ENCODE data around the gene MUC5AC.
"Not testable (repeated sequence)": the region's sequence is repeated elsewhere in the genome, so short reads cannot be mapped to it uniquely, and the experiment has no call there.

The MUC5AC gene

DNA sequence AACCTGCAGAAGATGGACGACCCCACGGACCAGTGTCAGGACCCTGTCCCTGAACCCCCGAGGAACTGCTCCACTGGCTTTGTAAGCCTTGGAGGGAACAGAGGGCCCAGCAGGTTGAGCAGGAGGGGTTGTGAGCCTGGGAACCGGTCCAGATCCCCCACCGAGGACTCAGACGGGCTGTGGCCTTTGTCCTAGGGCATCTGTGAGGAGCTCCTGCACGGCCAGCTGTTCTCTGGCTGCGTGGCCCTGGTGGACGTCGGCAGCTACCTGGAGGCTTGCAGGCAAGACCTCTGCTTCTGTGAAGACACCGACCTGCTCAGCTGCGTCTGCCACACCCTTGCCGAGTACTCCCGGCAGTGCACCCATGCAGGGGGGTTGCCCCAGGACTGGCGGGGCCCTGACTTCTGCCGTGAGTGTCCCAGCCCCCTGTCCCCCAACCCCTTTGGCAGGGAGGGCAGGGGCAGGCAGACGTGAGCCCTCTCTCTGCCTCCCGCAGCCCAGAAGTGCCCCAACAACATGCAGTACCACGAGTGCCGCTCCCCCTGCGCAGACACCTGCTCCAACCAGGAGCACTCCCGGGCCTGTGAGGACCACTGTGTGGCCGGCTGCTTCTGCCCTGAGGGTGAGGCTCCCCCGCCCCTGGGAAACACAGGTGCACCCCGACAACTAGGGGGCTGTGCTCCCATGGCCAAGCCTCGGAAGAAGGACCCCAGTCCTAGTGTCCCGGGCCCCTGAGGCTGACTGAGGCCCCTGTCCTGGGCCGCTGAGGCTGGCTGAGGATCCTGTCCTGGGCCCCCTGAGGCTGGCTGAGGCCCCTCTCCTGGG is 6.4 kb downstream of the MUC5AC start:
- no peak for ATAC-seq (replicated peaks; ENCODE audit: extremely low read depth, poor library complexity, severe bottlenecking)
- Mint-ChIP-seq H3K36me3 (ENCODE audit: insufficient read depth) (no peaks in the 10 kb centered on the region), H3K4me3 (no peak overlapping the region), H3K4me1 (no peaks in the 10 kb centered on the region), H3K9me3 (no peaks in the 10 kb centered on the region), H3K27me3 (peaks cover 13% of the 10 kb centered on the region), H3K27ac (ENCODE audit: low read depth) (no peak overlapping the region)
- no peak for DNase-seq (ENCODE audit: low spot score in 2 of 2)

- peaks cover 13% of the 10 kb centered on the region for H3K27me3 Mint-ChIP-seq
- not testable (repeated sequence) for H3K4me3 Mint-ChIP-seq; DNase-seq (ENCODE audit: low spot score in 2 of 2); H3K36me3 Mint-ChIP-seq (ENCODE audit: insufficient read depth); H3K4me1 Mint-ChIP-seq; H3K9me3 Mint-ChIP-seq; ATAC-seq (replicated peaks; ENCODE audit: extremely low read depth, poor library complexity, severe bottlenecking); H3K27ac Mint-ChIP-seq (ENCODE audit: low read depth)
Measured at GRCh38 chr11:1164779-1165255, 7.1 kb downstream of the MUC5AC start.

DNA sequence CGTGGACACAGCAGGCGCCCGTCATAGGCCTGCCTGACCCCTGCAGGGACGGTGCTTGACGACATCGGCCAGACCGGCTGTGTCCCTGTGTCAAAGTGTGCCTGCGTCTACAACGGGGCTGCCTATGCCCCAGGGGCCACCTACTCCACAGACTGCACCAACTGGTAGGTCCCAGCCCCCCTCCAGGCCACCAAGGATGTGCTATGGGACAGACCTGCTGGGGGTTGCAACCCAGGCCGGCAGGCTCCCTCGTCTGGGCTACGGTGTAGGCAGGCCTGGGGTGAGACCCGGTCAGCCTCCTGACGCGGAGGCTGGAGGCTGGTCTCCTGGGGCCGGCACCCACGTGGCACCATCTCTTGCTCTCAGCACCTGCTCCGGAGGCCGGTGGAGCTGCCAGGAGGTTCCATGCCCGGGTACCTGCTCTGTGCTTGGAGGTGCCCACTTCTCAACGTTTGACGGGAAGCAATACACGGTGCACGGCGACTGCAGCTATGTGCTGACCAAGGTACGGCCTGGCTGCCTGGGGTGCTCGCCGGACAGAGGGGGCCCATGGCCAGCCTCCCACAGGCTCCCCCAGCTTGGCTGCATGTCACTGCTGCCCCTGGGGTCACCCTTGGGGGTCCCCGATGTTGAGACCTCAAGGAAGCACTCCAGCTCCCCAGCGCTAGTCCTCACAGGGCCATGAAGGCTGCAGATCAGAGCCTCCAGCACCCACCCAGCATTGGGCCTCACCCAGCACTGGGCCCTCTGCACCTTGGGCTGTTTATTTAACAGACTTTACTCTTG is 7.7 kb downstream of the MUC5AC start:
- Mint-ChIP-seq H3K27ac (ENCODE audit: low read depth) (no peak overlapping the region), H3K27me3 (peaks cover 13% of the 10 kb centered on the region), H3K9me3 (peaks cover under 1% of the 10 kb centered on the region), H3K4me1 (no peaks in the 10 kb centered on the region), H3K4me3 (no peak overlapping the region), H3K36me3 (ENCODE audit: insufficient read depth) (no peaks in the 10 kb centered on the region)
- DNase-seq (ENCODE audit: low spot score in 2 of 2) (no peak), ATAC-seq (replicated peaks; ENCODE audit: extremely low read depth, poor library complexity, severe bottlenecking) (no peak)

- DNase-seq (ENCODE audit: low spot score in 2 of 2) (no peak), ATAC-seq (replicated peaks; ENCODE audit: extremely low read depth, poor library complexity, severe bottlenecking) (no peak)
- H3K4me1 Mint-ChIP-seq = no peaks in the 10 kb centered on the region
- H3K27me3 Mint-ChIP-seq = peaks cover 13% of the 10 kb centered on the region
- H3K4me3 Mint-ChIP-seq = no peak overlapping the region
- H3K9me3 Mint-ChIP-seq = peaks cover 9% of the 10 kb centered on the region
- no peak overlapping the region for H3K27ac Mint-ChIP-seq (ENCODE audit: low read depth)
- no peaks in the 10 kb centered on the region for H3K36me3 Mint-ChIP-seq (ENCODE audit: insufficient read depth)
Measured at GRCh38 chr11:1167256-1167655, 9.5 kb downstream of the MUC5AC start.

- Mint-ChIP-seq H3K27me3 (peaks cover 7% of the 10 kb centered on the region), H3K36me3 (ENCODE audit: insufficient read depth) (no peaks in the 10 kb centered on the region), H3K9me3 (peaks cover 9% of the 10 kb centered on the region), H3K4me1 (no peaks in the 10 kb centered on the region), H3K27ac (ENCODE audit: low read depth) (no peak overlapping the region), H3K4me3 (no peak overlapping the region)
- ATAC-seq (replicated peaks; ENCODE audit: extremely low read depth, poor library complexity, severe bottlenecking) (no peak), DNase-seq (ENCODE audit: low spot score in 2 of 2) (no peak)
Measured at GRCh38 chr11:1167751-1168231, 10.0 kb downstream of the MUC5AC start.

DNA sequence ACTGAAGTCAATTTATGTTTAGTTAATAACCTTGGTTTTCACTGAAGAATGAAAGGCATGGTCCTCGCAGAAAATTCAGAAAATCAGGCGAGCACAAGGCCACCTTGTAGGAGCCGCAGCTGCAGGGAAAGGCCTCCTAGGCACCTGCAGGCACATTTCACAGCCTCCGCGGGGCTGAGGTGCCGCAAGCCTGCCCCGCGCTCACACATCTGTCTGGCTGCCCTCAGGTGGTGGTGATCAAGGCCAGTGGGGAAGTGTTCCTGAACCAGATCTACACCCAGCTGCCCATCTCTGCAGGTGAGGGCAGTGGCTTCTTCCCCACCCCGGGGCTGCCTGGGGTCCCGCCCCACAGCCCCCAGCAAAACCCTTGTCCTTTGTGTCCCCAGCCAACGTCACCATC is 10.5 kb downstream of the MUC5AC start:
- DNase-seq (ENCODE audit: low spot score in 2 of 2) (no peak), ATAC-seq (replicated peaks; ENCODE audit: extremely low read depth, poor library complexity, severe bottlenecking) (no peak)
- peaks cover 9% of the 10 kb centered on the region for H3K9me3 Mint-ChIP-seq
- H3K36me3 Mint-ChIP-seq (ENCODE audit: insufficient read depth) = no peaks in the 10 kb centered on the region
- no peak overlapping the region for H3K4me3 Mint-ChIP-seq
- peaks cover 3% of the 10 kb centered on the region for H3K27me3 Mint-ChIP-seq
- H3K4me1 Mint-ChIP-seq = no peaks in the 10 kb centered on the region
- H3K27ac Mint-ChIP-seq (ENCODE audit: low read depth) = no peak overlapping the region

GRCh38 chr11:1168721-1169161 is 11.0 kb downstream of the MUC5AC start:
- Mint-ChIP-seq H3K27me3 (no peaks in the 10 kb centered on the region), H3K36me3 (ENCODE audit: insufficient read depth) (no peaks in the 10 kb centered on the region), H3K4me3 (no peak overlapping the region), H3K27ac (ENCODE audit: low read depth) (no peak overlapping the region), H3K9me3 (peaks cover 9% of the 10 kb centered on the region), H3K4me1 (no peaks in the 10 kb centered on the region)
- DNase-seq (ENCODE audit: low spot score in 2 of 2) (no peak), ATAC-seq (replicated peaks; ENCODE audit: extremely low read depth, poor library complexity, severe bottlenecking) (no peak)

DNA sequence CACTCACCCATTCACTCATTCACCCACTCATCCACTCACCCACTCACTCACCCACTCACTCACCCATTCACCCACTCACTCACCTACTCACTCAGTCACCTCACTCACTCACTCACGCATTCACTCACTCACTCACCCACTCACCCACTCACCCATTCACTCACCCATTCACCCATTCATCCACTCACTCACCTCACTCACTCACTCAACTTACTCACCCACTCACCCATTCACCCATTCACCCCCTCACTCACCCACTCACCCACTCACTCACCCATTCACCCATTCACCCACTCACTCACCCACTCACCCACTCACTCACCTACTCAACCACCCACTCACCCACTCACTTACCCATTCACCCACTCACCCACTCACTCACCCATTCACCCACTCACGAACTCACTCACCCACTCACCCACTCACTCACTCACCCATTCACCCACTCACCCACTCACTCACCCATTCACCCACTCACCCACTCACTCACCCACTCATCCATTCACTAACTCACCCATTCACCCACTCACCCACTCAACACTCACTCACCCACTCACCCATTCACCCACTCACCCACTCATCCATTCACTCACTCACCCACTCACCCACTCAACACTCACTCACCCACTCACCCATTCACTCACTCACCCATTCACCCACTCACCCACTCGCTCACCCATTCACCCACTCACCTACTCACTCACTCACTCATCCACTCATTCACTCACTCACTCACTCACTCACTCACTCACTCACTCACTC is 13.7 kb downstream of the MUC5AC start:
- no peaks in the 10 kb centered on the region for H3K4me1 Mint-ChIP-seq
- no peak overlapping the region for H3K27ac Mint-ChIP-seq (ENCODE audit: low read depth)
- ATAC-seq (replicated peaks; ENCODE audit: extremely low read depth, poor library complexity, severe bottlenecking) = no peak

DNA sequence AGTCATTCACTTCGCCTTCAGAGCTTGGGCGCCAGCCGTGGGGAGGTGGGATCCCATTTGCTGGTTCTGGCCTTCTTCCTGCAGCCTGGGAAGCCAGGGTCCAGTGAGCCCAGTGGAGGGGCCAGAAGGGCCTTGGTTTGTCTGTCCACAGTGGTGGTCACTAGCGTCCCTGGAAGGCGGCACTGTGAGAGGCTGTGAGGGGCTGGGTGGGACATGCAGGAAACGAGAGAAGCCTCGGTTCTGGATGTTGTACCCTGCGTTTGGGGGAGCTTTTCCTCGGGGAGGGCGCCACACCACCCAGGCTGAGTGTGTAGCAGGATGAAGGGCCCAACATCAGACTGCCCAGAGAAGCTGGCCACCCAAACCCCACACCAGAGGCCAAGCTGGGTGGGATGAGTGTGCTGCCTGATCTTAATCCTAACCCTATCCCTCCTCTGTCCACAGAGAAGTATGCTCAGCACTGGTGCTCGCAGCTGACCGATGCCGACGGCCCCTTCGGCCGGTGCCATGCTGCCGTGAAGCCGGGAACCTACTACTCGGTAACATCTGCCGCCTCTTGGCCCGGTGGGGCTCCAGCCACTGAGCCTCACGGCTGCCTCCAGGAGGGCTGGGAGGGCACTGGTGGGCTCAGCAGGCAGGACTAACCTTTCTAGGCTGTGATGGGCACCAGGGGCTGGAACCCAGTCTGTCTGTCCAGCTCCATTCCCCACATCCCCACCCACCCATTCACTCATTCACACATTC is 14.4 kb downstream of the MUC5AC start:
- ATAC-seq (replicated peaks; ENCODE audit: extremely low read depth, poor library complexity, severe bottlenecking) = no peak

More for the DNA sequence above, 13.7 kb downstream of the MUC5AC start:
- H3K36me3 Mint-ChIP-seq (ENCODE audit: insufficient read depth) = peaks cover 2% of the 10 kb centered on the region
- H3K4me3 Mint-ChIP-seq = no peak overlapping the region
- H3K9me3 Mint-ChIP-seq = peaks cover 9% of the 10 kb centered on the region
- no peaks in the 10 kb centered on the region for H3K27me3 Mint-ChIP-seq
- DNase-seq (ENCODE audit: low spot score in 2 of 2) = no peak

GRCh38 chr11:1172729-1173117 is 15.0 kb downstream of the MUC5AC start:
- Mint-ChIP-seq H3K36me3 (ENCODE audit: insufficient read depth) (peaks cover 2% of the 10 kb centered on the region), H3K27ac (ENCODE audit: low read depth) (no peak overlapping the region), H3K27me3 (no peaks in the 10 kb centered on the region), H3K9me3 (peaks cover 9% of the 10 kb centered on the region), H3K4me1 (no peaks in the 10 kb centered on the region), H3K4me3 (no peak overlapping the region)
- ATAC-seq (replicated peaks; ENCODE audit: extremely low read depth, poor library complexity, severe bottlenecking) (no peak), DNase-seq (ENCODE audit: low spot score in 2 of 2) (no peak)

More for the DNA sequence above, 14.4 kb downstream of the MUC5AC start:
- no peak for DNase-seq (ENCODE audit: low spot score in 2 of 2)
- H3K4me1 Mint-ChIP-seq = no peaks in the 10 kb centered on the region
- H3K36me3 Mint-ChIP-seq (ENCODE audit: insufficient read depth) = peaks cover 2% of the 10 kb centered on the region
- no peak overlapping the region for H3K27ac Mint-ChIP-seq (ENCODE audit: low read depth)
- no peak overlapping the region for H3K4me3 Mint-ChIP-seq
- H3K27me3 Mint-ChIP-seq = no peaks in the 10 kb centered on the region
- H3K9me3 Mint-ChIP-seq = peaks cover 9% of the 10 kb centered on the region

DNA sequence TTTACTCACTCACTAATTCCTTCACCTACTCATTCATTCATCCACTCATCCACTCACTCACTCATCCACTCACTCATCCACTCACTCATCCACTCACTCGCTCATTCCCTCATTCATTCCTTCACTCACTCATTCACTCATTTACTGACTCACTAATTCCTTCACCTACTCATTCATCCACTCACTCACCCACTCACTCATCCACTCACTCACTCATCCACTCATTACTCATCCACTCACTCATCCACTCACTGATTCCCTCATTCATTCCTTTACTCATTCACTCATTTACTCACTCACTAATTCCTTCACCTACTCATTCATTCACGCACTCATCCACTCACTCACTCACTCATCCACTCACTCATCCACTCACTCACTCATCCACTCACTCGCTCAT is 15.6 kb downstream of the MUC5AC start:
- not testable (repeated sequence) for H3K4me1 Mint-ChIP-seq; H3K27ac Mint-ChIP-seq (ENCODE audit: low read depth); DNase-seq (ENCODE audit: low spot score in 2 of 2); H3K27me3 Mint-ChIP-seq; ATAC-seq (replicated peaks; ENCODE audit: extremely low read depth, poor library complexity, severe bottlenecking); H3K4me3 Mint-ChIP-seq; H3K9me3 Mint-ChIP-seq; H3K36me3 Mint-ChIP-seq (ENCODE audit: insufficient read depth)
